ENCODE data around the gene GATA2.

The GATA2 gene

DNA sequence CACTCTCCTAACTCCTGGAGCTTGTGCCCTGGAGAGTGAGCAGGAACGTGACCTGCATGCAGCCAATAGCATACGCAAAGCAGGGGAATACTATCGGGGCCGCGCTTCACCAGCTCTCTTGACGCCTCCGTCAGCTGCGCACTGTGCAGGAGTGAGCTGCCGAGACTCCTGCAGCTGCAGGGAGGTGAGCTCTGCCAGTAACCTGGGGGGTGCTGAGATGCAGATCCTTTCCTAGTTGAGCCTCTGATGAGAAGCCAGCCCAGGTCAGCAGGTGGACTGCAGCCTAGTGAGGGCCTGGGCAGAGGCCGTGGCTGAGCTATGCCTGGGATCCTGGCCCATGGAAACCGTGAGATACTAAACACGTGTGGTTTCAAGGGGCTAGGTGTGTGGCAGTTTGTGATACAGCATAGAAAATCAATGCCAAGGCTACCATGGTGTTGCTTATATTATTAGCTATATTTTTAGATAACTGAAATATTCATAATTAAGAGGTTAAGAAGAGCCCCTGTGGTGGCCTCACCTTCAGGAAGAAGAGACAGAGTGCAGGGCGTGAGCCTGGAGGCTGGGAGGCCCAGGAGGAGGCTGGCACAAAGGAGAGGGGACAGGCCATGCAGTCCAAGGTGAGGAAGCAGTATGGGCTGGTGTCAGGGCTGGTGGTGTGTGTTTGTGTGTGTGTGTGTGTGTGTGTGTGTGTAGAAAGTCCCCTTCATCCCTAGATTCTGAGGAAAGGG, 20.4 kb downstream of the GATA2 start:
- no peak for DNase-seq

GRCh38 chr3:128471720-128472119, 21.3 kb downstream of the GATA2 start:
- no peak for DNase-seq

DNA sequence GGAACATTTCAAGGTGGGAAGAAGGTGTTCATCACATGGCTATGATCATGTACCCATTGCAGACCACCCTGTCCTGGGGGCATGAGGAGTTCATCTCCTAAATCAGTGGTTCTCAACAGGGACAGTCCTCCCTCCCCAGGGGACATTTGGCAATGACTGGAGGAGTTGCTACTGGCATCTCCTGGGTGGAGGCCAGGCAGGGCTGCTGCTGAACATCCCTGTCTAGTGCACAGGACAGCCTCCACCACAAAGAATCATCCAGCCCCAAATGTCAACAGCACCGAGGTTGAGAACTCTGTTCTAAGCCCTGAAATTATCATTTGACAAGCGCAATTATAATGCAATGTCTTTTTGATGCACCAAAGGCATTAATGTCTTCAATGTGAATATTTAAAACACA, 21.9 kb downstream of the GATA2 start:
- no peak for DNase-seq

DNA sequence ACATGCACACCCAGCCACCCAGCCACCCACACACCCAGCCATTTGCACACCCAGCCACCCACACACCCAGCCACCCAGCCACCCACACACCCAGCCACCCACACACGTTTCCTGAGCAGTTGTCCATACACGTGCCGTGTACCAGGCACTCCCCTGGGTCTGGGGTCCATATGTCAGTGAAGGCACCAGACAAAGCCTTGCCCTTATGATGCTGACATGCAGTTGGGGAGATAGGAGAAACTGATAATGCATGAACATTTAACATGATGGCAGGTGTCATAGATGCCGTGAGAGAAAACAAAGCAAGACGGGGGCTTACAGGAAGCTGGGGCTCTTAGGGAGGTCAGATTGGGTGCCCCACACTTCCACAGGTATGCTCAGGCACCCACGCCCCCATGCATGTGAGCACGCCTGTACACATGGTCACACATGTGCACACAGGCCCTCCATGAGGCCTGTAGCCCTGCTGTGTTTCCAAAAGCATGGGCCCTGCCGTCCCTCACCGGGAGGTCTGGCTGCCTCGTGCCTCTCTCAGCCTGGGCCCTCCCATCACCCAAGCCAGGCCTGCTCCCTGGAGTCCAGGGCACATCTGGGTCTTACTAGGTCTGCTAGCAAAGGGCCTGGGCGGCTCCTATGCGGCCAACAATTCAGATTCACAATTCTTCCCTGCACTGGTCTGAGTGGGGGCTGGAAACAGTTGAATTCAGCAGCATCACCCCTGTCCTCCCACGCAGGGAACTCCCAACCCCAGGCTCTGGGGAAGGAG, 22.7 kb downstream of the GATA2 start:
- no peak for DNase-seq

- DNase-seq, result no peak
Measured at GRCh38 chr3:128469556-128469955, 23.4 kb downstream of the GATA2 start.

DNA sequence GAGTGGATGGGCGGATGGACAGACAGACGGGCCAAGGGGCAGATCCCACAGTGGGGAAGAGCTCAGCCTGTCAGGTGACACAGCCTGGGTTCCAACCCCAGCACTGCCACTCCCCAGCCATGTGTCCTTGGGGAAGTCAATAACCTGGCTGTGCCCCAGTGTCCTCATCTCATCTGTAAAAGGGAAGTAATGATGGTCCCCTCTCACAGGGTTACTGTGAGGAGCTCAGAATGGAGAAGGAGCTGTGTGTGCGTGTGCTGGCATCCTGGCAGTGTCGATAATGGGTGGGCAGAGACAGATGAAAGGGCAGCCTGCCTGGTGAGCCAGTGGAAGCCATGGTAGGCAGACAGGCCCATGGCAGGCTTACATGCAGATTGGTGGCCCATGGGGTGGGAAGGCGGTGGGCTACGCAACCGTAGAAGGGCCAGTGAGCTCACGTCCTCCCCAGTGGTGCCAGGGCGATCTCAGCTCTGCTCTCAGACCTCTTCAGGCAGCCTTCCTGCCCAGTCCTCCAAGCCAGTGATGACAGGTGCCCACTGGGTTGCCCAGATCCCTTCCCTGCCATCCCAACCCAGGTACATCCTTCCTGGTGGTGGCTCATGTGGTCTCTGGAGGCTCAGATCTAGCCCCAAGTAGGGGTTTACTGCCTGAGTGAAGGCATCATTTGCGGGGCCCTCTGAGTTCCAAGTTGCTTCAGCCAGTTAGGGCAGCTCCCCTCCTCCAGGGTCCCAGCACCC, 24.0 kb downstream of the GATA2 start:
- no peak for DNase-seq

GRCh38 chr3:128468285-128468790, 24.7 kb downstream of the GATA2 start:
- no peak for DNase-seq

GRCh38 chr3:128466840-128467541, 26.0 kb downstream of the GATA2 start, which contains the start of gene DNAJB8:
DNAJB8 (minus strand) TSS chr3:128466890; CDS start chr3:128463245, 3,645 bp downstream.
- no peak for DNase-seq

GRCh38 chr3:128464702-128465101, 28.3 kb downstream of the GATA2 start:
- DNase-seq, result no peak

GRCh38 chr3:128464188-128464587, 28.8 kb downstream of the GATA2 start:
- no peak for DNase-seq

DNA sequence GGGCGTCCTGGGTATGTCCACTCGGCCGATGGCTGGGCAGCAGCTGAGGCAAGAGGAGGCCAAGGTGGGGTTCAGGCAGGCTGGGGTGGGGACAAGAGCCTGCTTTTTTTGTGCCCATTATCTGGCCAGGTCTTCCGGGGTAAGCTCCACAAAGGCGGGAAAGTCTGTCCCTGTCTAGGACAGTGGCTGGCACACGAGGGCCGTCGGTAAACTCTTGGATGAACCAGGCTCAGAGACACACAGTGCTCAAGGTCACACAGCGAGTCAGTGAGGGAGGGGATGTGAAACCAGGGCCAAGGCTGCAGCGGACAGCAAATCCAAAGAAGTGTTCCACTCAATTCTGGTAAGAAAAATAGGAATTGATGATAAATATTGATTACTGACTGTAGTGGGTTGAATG, 29.2 kb downstream of the GATA2 start:
- DNase-seq, result no peak

DNA sequence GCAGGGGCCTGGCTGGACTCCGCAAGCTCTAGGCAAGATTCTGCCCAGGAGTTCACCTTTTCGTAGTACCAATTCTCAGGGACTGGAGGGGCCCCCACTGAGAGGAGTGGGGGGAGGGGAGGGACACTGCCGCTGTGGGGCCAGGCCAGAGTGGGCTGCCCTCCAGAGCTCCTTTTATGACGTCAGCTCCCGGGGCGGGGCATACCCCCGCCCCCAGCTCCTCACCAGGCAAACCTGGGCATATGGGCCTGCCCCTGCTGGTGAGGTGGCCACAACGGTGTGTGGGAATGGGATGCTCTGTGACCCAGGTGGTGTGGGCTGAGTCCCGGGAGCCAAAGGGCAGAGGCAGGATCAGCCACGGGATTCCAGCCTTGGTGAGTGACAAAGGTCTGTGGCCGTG, 29.6 kb downstream of the GATA2 start:
- no peak for DNase-seq

DNA sequence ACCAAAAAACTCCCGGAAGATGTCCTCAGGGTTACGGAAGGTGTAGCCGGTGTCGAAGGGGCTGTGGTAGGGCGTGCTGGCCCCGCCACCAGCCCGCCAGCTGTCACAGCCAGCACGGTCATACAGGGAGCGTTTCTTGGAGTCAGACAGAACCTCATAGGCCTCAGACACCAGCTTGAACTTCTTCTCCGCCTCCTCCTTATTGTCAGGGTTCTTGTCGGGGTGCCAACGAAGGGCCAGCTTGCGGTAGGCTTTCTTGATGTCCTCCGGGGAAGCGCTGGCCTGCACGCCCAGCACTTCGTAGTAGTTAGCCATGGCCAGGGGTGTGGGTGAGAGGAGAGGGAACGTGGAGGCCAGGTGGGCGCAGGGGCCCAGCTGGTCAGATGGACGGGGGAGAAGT, 30.1 kb downstream of the GATA2 start:
- DNase-seq, result no peak

DNA sequence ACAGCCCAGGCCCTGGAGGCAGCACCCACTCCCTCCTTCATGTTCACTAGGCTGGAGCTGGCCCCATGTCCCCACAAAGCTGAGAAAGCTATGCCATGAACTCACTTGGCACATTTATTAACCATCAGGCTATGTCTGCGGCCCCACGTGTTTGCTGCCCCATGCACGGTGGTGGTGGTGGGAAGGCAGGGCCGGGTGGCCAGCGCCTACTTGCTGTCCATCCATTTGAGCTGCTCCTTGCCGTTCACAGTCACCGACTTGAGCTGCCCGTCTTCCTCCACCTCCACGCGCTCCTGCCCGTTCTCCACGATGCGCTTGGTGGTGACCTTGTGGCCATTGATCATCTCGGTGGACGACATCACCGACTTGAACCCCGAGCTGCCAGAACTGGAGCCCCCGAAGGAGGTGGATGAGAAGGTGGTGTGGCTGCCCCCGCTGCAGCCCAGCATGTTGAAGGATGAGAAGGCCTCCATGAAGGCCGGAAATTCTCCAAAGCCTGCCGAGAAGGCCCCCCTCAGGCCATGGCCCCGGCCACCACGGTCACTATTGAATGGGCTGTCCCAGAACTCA, 30.6 kb downstream of the GATA2 start:
- no peak for DNase-seq

DNA sequence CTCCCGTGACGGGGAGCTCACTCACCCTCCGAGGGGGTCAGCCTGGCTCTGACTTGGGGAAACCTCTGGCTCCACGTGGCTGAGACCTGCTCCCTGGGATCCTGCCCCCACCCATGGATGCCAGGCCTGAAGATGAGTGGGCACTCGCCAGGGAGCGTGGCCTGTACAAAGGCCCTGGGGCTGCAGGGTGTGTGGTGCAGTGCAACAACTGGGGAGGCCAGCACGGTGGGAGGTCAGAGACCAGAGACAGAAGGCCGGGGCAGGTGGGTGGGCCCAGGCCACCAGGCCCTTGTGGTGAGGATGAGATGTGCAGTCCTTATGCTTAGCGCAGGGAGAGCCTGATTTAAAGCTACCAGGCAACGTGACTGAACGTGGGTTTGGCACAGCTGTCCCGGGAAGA, 31.3 kb downstream of the GATA2 start:
- no peak for DNase-seq

DNA sequence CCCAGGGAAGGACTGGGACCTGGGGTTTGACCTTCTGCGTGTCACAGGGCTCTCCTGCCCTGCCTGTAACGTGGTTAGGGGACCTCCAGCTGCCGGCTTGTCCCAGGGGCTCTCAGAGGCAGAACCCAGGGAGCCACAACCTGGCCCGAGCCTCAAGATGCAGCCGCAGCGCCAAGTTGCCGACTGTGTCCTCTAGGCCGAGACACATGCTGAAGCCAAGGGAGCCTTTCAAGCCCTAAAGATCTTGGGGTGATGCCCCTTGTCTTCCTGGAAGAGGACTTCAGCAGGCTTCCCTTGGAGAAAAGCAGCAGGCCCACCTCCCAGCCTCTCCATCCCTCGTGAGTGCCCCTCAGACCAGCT, 33.6 kb downstream of the GATA2 start:
- DNase-seq, result no peak

DNA sequence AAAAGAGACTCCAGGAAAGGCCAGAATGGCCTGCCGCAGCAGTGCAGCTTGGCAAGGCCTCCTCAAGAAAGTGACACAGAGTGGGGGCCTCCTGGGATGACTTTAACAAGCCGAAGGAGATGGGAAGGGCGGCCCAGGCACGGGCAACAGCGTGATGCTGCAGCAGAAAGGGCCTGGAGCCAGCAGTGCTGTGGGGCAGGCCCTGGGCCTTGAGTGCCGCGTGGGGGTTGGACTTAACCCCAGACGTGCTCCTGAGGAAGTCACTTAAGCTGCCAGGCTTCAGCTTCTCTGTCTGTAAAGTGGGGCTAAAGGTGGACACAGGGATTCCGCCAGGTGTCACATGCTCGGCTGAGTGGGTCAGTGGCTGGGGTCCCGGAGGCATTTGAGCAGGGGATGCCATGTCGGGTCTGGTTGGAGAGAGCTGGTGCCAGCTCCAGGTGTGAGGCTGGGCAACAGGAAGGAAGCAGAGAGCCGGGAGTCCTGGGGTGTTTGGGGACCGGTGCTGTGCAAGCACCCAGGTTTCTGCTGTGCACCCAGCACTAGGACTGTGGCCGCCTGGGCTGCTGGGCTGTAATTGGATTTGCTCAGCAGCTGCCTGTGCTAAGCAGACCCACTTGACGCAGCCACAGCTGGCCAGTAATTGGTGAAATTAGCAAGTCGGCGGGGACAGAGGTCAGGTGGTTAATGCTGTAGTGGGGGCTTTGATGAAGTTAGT, 34.1 kb downstream of the GATA2 start:
- no peak for DNase-seq

GRCh38 chr3:128457937-128458336, 35.1 kb downstream of the GATA2 start:
- DNase-seq, result no peak

DNA sequence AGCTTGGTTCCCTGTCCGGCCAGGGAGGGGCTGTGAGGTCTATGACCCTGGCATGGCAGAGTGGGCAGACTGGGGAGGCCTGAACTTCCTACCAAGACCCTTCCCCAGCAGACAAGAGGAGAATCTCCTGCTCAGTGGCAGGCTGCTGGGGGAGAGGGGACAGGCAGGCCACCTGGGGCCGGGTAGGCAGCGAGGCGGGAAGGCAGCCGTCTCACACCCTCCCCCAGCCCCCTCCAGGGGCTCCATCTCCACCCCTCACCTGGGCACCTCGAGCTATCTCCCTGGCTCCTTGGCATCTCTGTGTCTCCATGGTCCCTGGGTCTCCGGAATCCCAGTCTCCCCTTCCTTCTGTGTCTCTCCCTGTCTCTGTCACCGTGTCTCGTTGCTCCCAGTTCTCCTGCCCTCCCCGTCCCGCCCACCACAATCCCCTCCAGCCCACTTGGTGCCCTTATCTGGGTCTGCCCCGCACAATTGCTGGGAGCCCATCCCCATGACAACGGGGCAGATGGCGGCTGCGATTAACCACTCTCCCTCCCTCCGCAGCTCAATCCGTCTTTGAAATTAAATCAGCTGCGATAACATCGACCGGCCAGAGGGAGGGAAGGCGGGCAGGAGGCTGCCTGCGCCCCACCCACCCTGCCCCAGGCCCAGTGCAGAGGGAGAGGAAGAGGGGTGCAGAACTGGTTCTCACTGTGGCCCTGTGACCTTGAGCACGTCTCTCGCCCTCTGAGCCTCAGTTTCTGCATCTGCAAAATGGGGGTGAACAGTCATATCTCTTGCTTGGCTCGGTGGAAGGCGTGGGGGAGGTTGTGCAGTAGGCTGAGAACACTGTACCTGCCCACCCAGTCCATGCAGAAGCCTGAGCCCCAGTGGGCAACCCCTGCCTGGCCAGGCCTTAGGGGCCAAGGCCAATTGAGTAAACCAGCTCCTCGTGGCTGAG, 36.0 kb downstream of the GATA2 start:
- no peak for DNase-seq
